Astrocyte (in vitro differentiated cells and primary cell): Measurements from ENCODE around the gene RNF144A.

Experiments
- EZH2 ChIP-seq: IDR thresholded peaks from 2 replicates; pipeline ENCODE4 v1.6.1; 2012; ENCODE audit warnings: mild to moderate bottlenecking, low read length, inconsistent platforms; ENCODE audit not compliant: insufficient read depth
- TF ChIP-seq, protein P1 (sequence below): IDR thresholded peaks from 2 replicates; pipeline ENCODE4 v1.5.1; 2011; ENCODE audit warnings: low read depth, mild to moderate bottlenecking, inconsistent platforms, low read length, moderate library complexity; ENCODE audit not compliant: insufficient read depth

DNA sequence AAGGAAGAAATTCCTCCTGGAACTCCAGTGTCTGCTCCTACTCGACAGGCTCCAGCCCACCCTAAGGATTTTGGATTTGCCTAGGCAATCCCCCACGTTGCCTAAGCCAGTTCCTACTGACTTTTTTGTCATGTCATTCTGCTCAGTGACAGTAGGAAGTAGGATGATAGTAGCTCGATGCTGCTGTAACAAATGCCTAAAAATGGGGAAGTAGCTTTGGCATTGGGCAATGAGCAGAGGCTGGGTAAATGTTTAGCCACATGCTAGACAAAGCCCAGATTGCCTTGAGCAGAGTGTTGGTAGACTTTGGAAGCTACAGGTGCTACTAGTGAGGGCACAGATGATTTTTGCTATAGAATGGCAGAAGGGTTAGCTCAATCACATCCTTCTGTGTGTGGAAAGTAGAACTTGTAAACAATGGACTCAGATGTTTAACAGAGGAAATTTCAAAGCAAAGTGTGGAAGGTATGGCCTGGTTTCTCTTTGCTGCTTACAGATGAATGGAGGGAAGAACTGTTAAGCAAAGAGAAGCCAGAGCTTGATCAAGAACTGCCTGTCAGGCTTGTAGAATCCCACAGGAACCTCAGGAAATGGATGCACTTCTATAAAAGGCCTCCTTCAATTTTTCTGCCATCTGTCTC, 154.8 kb downstream of the RNF144A start:
- no peak for TF ChIP-seq EZH2
- TF ChIP-seq, protein P1, sequence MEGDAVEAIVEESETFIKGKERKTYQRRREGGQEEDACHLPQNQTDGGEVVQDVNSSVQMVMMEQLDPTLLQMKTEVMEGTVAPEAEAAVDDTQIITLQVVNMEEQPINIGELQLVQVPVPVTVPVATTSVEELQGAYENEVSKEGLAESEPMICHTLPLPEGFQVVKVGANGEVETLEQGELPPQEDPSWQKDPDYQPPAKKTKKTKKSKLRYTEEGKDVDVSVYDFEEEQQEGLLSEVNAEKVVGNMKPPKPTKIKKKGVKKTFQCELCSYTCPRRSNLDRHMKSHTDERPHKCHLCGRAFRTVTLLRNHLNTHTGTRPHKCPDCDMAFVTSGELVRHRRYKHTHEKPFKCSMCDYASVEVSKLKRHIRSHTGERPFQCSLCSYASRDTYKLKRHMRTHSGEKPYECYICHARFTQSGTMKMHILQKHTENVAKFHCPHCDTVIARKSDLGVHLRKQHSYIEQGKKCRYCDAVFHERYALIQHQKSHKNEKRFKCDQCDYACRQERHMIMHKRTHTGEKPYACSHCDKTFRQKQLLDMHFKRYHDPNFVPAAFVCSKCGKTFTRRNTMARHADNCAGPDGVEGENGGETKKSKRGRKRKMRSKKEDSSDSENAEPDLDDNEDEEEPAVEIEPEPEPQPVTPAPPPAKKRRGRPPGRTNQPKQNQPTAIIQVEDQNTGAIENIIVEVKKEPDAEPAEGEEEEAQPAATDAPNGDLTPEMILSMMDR: no peak
